HG03135 (cell line): Measurements from ENCODE around the gene WASHC3.

Experiments used
- ATAC-seq: cut with Tn5 transposase; IDR thresholded peaks from one replicate; pipeline ENCODE4 v1.9.1; 2021; ENCODE audit warnings: mild to moderate bottlenecking, moderate library complexity; ENCODE audit not compliant: unreplicated experiment

WASHC3 gene

GRCh38 chr12:101982307-101982706, 79.5 kb downstream of the WASHC3 start:
- ATAC-seq: no peak

DNA sequence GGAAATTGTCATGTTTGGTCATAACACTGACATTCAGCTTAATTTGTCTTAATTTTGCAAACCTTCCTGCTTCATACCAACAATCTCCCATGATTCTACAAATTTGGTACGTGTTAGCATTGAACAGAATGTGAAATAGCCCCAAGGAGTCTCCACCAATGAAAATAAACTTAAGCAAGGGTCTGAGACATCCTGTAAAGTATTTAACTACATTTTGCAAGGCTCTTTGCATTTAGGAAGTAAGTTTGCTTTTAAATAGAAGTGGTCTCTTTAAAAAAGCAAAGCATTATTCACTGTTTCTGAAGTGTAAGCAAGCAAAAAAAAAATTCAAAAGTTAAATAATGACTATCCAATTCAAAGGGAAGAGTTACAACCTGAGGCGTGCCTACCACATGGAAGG, 79.9 kb downstream of the WASHC3 start:
- ATAC-seq: no peak

- ATAC-seq: no peak
These were observed 93.0 kb downstream of the WASHC3 start for GRCh38 chr12:101968770-101969169.

- ATAC-seq: no peak
These were observed 94.3 kb downstream of the WASHC3 start for GRCh38 chr12:101967506-101967905.

- no peak for ATAC-seq
These were observed 95.3 kb downstream of the WASHC3 start for GRCh38 chr12:101966496-101966895.

DNA sequence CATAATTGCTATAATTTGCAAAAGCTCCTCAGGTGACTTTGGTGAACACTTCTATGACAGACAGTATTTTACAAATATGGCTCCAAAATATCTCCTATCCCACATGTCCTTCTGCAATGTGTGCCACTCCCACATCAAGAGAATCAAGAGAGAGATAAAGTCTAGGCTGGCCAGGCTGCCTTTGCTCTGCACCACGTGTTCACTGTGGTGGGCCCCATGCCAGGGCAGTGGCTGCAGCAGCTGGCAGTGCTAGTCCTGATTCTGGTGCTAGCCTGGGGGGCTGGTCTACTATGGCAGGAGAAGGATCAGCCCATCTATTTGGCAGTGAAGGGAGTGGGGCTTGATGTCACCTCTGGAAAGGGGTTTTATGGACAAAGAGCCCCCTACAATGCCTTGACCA, 98.1 kb downstream of the WASHC3 start:
- no peak for ATAC-seq
